CD4-positive, alpha-beta T cell treated with Interleukin-15 for 1 hour (primary cell): ENCODE data around the gene ZAR1.
"Not testable (repeated sequence)": the region's sequence is repeated elsewhere in the genome, so short reads cannot be mapped to it uniquely, and the experiment has no call there.

Experiments
- DNase-seq: peaks from one replicate; pipeline ENCODE4 v3.0.0-alpha.2; 2020

Gene ZAR1, protein sequence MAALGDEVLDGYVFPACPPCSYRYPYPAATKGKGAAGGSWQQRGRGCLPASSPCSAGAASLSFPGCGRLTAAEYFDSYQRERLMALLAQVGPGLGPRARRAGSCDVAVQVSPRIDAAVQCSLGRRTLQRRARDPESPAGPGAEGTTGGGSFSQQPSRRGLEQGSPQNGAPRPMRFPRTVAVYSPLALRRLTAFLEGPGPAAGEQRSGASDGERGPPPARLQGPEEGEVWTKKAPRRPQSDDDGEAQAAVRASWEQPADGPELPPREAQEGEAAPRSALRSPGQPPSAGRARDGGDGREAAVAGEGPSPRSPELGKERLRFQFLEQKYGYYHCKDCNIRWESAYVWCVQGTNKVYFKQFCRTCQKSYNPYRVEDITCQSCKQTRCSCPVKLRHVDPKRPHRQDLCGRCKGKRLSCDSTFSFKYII

DNA sequence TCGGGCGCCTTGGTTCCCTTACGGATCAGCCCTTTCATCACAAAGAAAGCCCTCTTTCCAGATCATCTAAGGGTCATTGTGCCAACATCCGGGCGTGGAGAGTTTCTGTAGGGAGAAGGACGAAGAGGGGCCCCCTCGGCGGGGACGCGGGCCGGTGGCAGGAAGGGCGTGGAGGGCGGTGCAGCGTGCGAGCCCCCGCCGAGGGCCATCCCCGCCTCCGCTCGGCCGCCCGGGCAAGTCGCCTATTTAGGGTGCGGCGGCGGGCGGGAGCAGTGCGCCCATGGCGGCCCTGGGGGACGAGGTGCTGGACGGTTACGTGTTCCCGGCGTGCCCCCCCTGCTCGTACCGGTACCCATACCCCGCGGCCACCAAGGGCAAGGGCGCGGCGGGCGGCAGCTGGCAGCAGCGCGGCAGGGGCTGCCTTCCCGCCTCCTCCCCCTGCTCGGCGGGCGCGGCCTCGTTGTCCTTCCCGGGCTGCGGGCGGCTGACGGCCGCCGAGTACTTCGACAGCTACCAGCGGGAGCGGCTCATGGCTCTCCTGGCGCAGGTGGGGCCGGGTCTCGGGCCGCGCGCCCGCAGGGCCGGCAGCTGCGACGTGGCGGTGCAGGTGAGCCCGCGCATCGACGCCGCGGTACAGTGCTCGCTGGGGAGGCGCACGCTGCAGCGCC, at the start of gene ZAR1:
ZAR1 (plus strand) TSS at position 241 of the 668 bp plus-strand sequence; CDS start at position 281, 40 bp downstream.
- no peak for DNase-seq

DNA sequence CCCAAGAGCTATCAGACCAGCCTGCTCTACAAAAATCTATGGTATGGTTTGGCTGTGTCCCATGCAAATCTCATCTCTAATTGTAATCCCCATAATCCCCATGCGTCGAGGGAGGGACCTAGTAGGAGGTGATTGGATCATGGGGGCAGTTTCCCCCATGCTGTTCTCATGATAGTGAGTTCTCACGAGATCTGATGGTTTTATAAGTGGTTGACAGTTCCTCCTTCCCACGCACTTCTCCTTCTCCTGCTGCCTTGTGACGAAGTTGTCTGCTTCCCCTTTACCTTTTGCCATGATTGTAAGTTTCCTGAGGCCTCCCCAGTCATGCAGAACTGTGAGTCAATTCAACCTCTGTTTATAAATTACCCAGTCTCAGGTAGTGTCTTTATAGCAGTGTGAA, 49.1 kb upstream of the ZAR1 start:
- DNase-seq = not testable (repeated sequence)

DNA sequence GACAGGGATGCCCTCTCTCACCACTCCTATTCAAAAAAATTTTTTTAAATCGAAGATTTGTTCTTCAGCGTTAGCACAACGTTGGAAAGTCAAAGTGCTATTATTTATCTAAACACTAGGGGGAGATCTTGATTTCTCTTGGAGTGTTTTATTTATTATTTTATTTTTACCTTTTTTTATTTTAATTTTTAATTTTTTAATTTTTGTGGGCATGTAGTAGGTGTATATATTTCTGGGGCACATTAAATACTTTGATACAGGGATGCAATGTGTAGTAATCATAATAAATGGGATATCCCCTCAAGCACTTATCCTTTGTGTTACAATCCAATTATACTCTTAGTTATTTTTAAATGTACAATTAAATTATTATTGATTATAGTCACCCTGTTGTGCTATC, 44.3 kb upstream of the ZAR1 start:
- no peak for DNase-seq

DNA sequence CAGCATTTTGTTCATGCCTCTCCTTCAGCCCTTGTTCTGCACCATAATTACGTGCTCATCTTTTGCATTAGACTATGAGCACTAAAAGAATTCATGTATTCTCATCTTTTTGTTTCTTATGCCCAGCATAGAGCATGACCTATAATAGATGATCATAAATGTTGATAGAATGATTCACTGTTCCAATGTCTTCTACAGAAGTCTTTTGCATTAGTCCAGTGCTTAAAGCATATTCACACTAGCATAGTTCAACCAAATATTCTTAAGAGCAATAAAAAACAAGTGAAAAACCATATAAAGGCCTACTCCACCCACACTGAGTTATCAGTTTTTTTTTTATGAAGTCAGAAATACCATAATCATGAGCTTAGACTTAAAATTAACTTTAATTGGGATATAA, 43.4 kb upstream of the ZAR1 start:
- DNase-seq = no peak

DNA sequence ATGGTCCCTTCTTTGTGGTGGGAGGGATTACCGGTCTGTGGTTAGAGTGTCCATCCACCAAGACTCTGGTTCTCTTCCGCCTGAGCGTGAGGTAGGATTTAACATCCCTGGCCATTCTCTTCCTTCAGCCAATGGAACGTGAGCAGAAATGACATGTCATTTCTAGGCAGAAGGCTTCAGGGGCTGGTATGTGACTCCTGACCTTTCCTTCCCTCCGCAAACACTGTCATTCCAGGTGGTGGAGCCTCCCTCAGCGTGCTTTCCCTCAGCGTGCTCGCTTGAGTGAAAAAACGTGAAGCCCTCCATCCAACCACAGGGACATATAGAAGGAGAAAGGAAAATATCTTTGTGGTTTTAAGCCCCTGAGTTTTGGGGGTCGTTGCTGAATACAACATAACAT, 40.9 kb upstream of the ZAR1 start:
- no peak for DNase-seq

DNA sequence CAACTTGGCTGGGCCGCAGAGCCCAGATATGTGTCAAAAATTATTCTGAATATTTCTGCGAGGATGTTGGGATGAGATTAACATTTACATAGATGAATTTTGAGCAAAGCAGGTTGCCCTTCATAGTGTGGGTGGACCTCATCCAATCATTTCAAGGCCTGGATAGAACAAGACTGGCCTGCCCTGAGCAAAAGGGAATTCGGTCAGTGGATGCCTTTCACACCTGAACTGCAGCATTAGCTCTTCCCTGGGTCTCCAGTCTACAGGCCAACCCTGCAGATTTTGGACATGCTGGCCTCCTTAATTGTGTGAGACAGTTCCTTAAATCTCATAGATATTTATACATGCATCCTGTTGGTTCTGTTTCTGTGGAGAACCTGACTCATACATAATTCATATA, 39.3 kb upstream of the ZAR1 start:
- no peak for DNase-seq

DNA sequence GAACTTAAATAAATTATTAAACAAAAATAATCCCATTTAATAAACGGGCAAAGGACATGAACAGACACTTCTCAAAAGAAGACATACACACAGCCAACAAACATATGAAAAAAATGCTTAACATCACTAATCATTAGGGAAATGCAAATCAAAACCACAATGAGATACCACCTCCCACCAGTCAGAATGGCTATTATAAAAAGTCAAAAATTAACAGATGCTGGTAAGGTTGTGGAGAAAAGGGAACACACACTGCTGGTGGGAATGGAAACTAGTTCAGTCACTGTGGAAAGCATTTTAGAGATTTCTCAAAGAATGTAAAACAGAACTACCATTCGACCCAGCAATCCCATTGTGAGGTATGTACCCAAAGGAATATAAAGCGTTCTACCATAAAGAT, 38.4 kb upstream of the ZAR1 start:
- not testable (repeated sequence) for DNase-seq

DNA sequence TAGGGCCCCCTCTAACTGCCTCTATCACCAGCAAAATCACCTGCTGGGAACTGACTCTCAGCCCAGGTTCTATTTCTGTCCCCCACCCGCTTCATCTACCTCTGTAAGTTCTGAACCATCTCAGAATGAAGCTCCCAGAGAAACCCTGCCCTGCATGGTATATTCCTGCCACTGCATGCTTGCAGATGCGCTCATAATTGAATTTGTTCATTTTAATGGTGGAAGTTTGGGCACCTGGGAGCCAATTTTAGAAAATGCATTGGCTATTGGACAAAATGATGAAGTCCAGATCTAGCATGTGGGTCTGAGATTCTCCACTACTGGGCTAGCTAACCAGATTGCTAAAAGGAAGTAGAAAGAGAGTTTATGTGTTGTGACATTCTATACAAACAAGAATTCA, 35.5 kb upstream of the ZAR1 start:
- DNase-seq = no peak

DNA sequence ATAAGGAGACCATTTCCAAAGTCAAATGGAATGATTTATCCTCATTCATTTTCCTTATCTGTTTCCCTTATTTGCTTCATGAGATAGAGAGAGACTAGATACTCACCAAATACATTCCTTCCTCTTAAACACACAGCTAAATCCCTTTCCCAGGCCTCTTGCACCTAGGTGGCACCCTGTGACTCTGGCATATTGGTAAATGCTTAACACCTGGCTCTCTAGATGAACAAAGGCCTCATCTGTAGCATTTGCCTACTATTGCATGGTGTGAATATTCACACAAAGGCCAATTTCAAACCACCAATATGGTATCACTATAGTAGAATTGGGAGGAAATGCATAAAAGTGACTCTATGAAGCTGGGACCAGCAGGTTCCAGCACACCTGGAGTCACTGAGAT, 29.1 kb upstream of the ZAR1 start:
- DNase-seq = no peak

DNA sequence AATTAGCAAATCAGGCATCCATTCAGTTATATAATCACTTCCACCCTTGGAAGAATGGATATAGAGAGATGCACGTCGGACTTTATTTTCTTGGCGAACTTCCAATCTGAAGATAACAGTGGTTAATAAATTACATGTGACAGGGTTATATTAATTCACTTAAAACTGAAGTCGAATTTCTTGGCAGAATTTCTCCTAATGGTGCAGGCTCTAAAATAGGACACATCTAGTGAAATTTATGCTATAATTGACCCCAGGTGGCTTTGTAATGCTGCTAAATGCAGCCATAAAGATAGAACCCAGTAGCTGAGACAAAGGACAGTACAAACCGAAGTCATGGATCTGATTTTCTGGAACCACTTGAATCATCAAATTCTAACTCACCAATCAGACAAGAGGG, 27.7 kb upstream of the ZAR1 start:
- DNase-seq = no peak

DNA sequence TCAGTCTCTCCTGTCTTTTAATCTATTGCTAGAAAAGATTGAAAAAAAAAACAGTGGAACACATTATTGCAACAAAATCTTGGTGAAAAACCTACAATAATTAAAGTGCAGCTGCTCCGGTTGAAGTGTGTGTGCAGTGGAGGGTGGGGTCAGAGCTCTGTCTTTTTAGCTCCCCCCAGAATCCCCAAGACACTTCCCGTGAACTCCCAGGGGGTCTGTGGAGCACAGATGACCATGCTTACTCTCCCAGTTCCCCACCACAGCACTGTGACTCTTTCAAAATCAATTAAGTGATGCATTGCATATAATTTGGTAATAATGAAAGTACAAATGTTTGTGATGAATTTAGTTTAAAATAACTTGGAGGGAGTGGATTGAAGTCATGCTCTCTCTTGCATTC, 22.6 kb upstream of the ZAR1 start:
- DNase-seq = no peak

DNA sequence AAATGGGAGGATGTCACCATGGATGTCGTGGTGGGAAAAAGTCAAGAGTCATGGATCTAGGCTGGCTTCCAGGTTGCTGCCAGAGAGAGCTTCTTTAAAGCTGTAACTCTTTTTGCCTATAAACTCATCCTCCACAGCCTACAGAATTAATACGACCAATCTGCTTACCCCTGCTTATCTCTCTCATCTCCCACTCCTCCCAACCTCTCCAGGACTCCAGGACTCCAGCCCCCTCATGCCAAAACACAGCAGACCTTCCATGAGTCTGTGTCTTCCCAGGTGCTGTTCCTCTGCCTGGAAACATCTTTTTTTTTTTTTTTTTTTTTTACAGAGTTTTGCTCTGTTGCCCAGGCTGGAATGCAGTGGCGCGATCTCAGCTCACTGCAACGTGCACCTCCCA, 22.2 kb upstream of the ZAR1 start:
- no peak for DNase-seq

DNA sequence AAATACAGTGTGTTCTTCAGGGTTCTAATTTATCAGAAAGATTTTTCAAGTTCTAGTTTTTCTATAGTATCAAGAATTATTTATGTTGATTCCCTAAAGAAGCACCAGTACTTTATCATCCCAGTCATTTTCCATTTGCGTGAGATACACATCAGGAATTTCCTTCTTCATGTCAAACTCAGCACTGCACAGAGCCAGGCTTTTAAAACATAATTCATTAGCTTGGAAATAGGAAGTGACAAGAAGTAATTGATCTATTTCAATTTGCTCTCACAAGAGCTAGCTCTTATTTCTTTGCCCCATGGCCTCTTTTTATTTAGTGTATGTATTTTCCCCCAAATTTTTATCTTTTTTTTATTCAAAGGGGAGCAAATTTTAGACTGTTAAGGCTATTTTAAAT, 19.9 kb upstream of the ZAR1 start:
- no peak for DNase-seq

DNA sequence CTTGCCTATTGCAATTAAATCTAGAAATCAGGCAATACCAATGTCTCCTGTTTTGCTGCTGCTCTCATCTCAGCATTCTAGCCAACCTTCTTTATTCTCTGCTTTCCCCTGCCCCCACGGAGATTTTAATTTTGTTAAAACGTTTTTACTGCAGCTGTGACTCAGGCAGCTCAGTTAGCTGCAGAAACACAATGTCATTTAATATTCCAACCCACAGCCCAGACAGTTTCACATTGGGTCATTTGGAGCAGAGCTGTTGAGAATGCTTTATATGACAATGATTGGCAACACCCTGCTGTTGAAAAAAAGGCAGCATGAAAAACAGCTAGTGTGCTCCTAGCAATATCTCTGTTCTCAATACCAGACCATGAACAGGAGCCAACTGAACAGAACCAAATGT, 19.5 kb upstream of the ZAR1 start:
- DNase-seq = no peak

DNA sequence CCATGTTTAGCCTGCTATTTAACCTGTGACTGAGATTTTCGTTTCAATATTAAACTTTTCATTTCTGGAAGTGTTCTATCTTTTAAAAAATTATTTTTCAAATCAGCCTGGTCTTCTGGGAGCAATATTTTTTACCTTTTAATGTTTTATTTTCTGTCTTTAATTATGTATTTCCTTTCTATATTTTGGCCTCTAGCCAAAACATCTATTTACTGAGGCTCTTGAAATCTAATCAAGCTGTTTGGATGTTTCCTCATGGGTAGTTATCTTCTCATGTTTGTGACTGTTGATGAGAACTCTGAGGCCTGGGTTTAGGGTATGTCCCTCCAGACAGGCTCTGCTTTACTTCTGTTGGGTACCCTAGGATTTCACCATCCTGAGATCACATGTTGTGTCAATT, 17.3 kb upstream of the ZAR1 start:
- DNase-seq = no peak

DNA sequence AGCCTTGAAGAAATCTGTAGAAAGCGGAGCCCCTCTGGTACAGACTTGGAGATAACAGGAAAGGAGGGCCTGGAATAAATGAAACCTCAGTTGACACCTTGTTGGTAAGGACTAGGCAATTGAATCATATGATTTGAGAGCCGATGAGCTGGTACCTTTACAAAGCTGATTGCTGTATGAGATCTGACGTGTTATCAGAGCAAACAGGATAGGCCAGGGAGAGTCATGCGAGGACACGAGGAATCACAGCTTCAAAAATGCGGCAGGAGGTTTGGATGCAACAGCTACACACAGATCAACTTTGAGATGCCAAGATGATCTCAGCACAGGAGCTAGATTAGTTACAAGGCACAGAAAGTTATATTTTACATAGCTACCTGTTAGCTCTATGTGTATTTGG, 14.3 kb upstream of the ZAR1 start:
- no peak for DNase-seq

DNA sequence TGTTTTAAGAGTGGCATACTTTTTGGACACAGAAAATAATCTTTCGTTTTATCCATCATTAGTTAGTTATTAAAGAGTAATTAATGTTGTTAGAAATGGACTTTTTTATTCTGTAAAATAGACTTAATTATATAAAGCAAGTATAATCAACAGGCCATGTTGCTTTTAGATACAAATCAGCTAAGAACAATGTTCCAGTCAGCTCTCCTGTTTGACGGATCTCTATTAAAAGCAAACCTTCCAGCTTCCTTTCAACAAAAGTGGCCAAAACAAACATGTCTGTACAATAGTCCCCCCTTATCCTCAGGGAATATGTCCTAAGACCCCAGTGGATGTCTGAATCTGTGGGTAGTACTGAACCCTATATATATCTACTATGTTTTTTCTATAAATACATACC, 11.8 kb upstream of the ZAR1 start:
- DNase-seq = no peak

DNA sequence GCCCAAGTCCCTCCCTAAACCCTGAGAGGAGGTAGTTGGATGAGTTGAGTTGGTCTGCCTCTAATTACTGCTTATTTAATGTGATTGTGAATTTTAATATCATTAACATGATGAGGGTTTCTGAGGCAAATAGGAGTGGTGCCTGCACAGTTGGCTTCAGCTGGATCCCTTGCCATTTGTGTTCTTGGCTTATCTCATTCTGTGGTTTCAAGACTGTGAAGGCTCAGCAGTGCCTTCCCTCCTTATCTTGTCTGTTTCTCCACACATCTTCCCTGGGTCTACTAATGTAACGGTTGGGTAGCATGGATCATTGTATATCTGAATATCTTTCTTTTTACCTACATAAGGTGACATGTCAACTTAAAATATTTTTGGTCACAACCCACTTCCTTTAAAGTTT, 8.5 kb upstream of the ZAR1 start:
- no peak for DNase-seq

DNA sequence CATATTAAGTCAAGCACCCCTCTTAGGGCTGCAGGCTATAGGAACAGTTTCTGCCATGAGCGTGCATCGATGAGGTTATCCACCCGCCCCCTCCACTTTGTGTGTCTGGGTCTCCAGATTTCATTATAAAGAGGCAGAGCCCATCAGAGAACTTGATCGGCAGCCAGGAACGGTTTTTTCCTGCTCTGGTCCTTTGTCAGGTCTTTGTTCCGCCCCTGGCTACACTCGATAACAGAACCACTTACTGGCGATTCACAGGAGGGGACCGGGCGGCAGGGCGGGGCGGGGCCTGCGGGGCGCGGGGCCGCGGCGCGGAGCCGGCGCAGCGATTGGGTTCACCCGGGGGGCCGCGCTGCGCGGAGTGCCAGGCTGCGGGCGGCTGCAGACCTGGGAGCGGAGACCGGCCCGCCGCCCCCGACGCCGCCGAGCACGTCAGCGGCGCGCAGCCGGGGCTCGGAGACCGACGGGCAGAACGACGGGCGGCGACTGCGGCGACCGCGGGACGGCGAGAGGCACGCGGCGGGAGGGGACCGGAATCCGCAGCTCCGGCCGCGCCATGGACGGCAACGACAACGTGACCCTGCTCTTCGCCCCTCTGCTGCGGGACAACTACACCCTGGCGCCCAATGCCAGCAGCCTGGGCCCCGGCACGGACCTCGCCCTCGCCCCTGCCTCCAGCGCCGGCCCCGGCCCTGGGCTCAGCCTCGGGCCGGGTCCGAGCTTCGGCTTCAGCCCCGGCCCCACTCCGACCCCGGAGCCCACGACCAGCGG, 6.9 kb upstream of the ZAR1 start, which contains the start of gene SLC10A4:
SLC10A4 (plus strand) TSS at position 338 of the 771 bp plus-strand sequence; CDS start at position 557, 219 bp downstream.
- no peak for DNase-seq

DNA sequence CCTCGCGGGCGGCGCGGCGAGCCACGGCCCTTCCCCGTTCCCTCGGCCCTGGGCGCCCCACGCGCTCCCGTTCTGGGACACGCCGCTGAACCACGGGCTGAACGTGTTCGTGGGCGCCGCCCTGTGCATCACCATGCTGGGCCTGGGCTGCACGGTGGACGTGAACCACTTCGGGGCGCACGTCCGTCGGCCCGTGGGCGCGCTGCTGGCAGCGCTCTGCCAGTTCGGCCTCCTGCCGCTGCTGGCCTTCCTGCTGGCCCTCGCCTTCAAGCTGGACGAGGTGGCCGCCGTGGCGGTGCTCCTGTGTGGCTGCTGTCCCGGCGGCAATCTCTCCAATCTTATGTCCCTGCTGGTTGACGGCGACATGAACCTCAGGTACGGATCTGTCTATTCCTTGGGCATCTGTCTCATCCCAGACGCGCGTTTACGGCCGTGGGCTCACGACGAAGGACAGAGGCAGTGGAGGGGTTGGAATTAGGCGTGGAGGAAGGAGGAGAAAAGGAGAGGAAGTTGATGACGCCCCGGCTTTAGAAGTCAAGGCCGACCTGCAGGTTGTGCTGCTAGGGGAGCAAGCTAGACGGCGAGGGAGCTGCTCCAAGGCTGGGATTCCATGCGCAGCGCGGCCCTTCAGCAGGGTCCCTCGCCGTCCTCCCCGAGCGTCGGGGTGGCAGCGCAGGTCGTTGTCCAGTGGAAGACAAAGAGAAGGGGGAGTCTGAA, 6.1 kb upstream of the ZAR1 start:
- no peak for DNase-seq

DNA sequence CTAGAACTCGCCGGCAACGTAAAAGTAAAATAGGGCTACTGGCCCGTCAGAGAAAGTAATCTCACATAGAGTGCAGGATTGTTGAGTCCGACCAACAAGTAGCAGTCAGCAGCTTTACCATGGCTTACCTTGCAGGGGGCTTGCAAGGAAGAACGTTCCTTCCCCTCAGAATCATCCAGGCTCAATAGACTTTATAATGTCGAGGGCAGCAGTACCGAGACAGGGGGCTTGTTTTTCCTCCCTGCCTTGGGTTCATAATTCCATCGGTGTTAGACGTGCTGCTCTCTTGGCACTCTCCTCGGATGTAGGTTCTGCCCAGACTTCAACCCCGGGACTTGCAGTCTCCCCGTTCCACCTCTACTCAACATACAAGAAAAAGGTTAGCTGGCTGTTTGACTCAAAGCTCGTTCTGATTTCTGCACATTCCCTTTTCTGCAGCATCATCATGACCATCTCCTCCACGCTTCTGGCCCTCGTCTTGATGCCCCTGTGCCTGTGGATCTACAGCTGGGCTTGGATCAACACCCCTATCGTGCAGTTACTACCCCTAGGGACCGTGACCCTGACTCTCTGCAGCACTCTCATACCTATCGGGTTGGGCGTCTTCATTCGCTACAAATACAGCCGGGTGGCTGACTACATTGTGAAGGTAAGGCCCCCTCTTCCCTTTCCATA, 5.4 kb upstream of the ZAR1 start:
- DNase-seq = no peak

DNA sequence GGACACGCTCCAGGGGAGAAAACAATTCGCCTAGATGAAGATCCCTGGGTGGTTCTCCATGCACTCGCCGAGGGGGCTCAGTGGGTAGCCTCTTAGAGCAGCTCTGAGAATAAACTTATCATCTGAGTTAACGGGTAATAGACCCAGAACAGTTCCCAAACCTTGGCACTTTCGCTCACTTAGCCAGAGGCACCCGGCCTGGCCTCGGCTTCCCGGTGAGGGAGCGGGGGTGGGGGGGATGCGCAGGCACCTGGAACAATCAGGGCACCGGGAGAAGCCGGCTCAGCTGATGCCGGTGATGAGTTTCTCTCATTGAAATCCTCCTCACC, 405 bp upstream of the ZAR1 start:
- DNase-seq = no peak
